CD14-positive monocyte (primary cell): ENCODE data around the gene ZNF407. TPM values are rescaled to one million over a fixed set of nuclear protein-coding genes. Genes with fewer than 3 reads are reported as not detected.

Experiments
- DNase-seq, 3 donors: peaks; one replicate each; pipeline ENCODE4 v3.0.0-alpha.2; 2011 to 2022
- H2AFZ ChIP-seq: 2 replicates; pipeline ENCODE4 v1.6.0; 2012; ENCODE audit warnings: mild to moderate bottlenecking, low read depth, low read length, inconsistent platforms; ENCODE audit not compliant: insufficient read depth, poor library complexity, severe bottlenecking
- H3K27ac ChIP-seq, 2 donors: 1 replicate in 1 of 2; 2 replicates in 1 of 2; pipeline ENCODE4 v1.5.1; 2012 to 2013; ENCODE audit warnings: low read length in 2 of 2, control low read depth in 1 of 2, inconsistent platforms in 1 of 2, low read depth in 1 of 2, mild to moderate bottlenecking in 1 of 2
- H3K27me3 ChIP-seq, 2 donors: one replicate each; pipeline versions ENCODE4 v1.6.0 to v1.6.1; 2011 to 2013; ENCODE audit warnings: low read length in 2 of 2; ENCODE audit not compliant: control insufficient read depth in 2 of 2, insufficient read depth in 2 of 2
- H3K36me3 ChIP-seq, 2 donors: replicated peaks in 1 of 2; 1 replicate in 1 of 2; 2 replicates in 1 of 2; pipeline versions ENCODE4 v1.5.1 to v1.6.1; 2012 to 2013; ENCODE audit warnings: low read length in 2 of 2, control low read depth in 1 of 2, inconsistent platforms in 1 of 2, mild to moderate bottlenecking in 1 of 2; ENCODE audit not compliant: insufficient read depth in 2 of 2, control insufficient read depth in 1 of 2
- H3K4me1 ChIP-seq, 2 donors: 1 replicate in 1 of 2; 2 replicates in 1 of 2; pipeline versions ENCODE4 v1.5.1 to v1.6.1; 2012 to 2013; ENCODE audit warnings: low read length in 2 of 2, control low read depth in 1 of 2, inconsistent platforms in 1 of 2, mild to moderate bottlenecking in 1 of 2, moderate library complexity in 1 of 2; ENCODE audit not compliant: insufficient read depth in 2 of 2, control insufficient read depth in 1 of 2
- H3K4me2 ChIP-seq: replicated peaks from 2 replicates; pipeline ENCODE3; 2012; ENCODE audit warnings: low read length, moderate library complexity, mild to moderate bottlenecking; ENCODE audit not compliant: poor library complexity, severe bottlenecking; ENCODE audit errors: extremely low read depth
- H3K4me3 ChIP-seq, 3 experiments: fragments of 200-600 bp in 1 of 3; sonication (generic) in 1 of 3; replicated peaks in 1 of 3; 1 replicate in 2 of 3; 2 replicates in 1 of 3; pipeline ENCODE4 v1.5.1; 2011 to 2013; ENCODE audit warnings: low read length in 3 of 3, mild to moderate bottlenecking in 3 of 3, control low read depth in 2 of 3, low read depth in 2 of 3, inconsistent platforms in 1 of 3, moderate library complexity in 1 of 3
- H3K79me2 ChIP-seq: 2 replicates; pipeline ENCODE4 v1.6.0; 2012; ENCODE audit warnings: mild to moderate bottlenecking, control low read depth, inconsistent platforms, low read length, moderate library complexity; ENCODE audit not compliant: insufficient read depth
- H3K9ac ChIP-seq: 2 replicates; pipeline ENCODE4 v1.6.0; 2017; ENCODE audit warnings: low read length, mild to moderate bottlenecking; ENCODE audit not compliant: insufficient read depth, poor library complexity, severe bottlenecking
- H3K9me3 ChIP-seq, 2 donors: replicated peaks in 1 of 2; 1 replicate in 1 of 2; 2 replicates in 1 of 2; pipeline versions ENCODE4 v1.5.1 to v1.6.1; 2012 to 2013; ENCODE audit warnings: low read length in 2 of 2, control low read depth in 1 of 2; ENCODE audit not compliant: control insufficient read depth in 1 of 2, insufficient read depth in 1 of 2
- H4K20me1 ChIP-seq: 2 replicates; pipeline ENCODE4 v1.6.0; 2012; ENCODE audit warnings: mild to moderate bottlenecking, low read length, control low read depth, moderate library complexity; ENCODE audit not compliant: insufficient read depth
- H3K27ac Mint-ChIP-seq, 7 donors: one replicate each; pipeline ENCODE4 v1.8.0; 2020; ENCODE audit warnings: mild to moderate bottlenecking in 7 of 7, mixed read lengths in 7 of 7, moderate library complexity in 6 of 7, inconsistent platforms in 2 of 7
- H3K27me3 Mint-ChIP-seq, 3 donors: one replicate each; pipeline ENCODE4 v1.8.0; 2021 to 2022; ENCODE audit warnings: low read depth in 3 of 3, mild to moderate bottlenecking in 3 of 3, mixed read lengths in 3 of 3, moderate library complexity in 3 of 3, inconsistent platforms in 1 of 3
- H3K36me3 Mint-ChIP-seq, 2 donors: one replicate each; pipeline ENCODE4 v1.8.0; 2020; ENCODE audit warnings: mixed read lengths in 2 of 2, inconsistent platforms in 1 of 2, mild to moderate bottlenecking in 1 of 2
- H3K4me1 Mint-ChIP-seq: one replicate; pipeline ENCODE4 v1.8.0; 2020; ENCODE audit warnings: mild to moderate bottlenecking, mixed read lengths
- H3K4me3 Mint-ChIP-seq, 2 donors: one replicate each; pipeline ENCODE4 v1.8.0; 2020; ENCODE audit warnings: mild to moderate bottlenecking in 2 of 2, mixed read lengths in 2 of 2, moderate library complexity in 1 of 2
- H3K9me3 Mint-ChIP-seq, 7 donors: one replicate each; pipeline ENCODE4 v1.8.0; 2020 to 2022; ENCODE audit warnings: mixed read lengths in 7 of 7, mild to moderate bottlenecking in 6 of 7, moderate library complexity in 6 of 7, inconsistent platforms in 2 of 7
- CTCF ChIP-seq: fragments of 200-600 bp; IDR thresholded peaks from one replicate; pipeline ENCODE4 v1.8.0; 2022; ENCODE audit warnings: antibody characterized with exemption, mild to moderate bottlenecking
- WGBS: methylation state at CpG from one replicate; pipeline ENCODE4 v1.1.5; 2013; ENCODE audit warnings: missing lambda C conversion rate; ENCODE audit not compliant: insufficient coverage; 5-methylcytosine and 5-hydroxymethylcytosine counted together
- intact Hi-C, 2 donors: fragments of 100-400 bp; cut with micrococcal nuclease; formaldehyde crosslinking; loops; one replicate each; pipeline versions ENCODE4 v1.15.0 to v1.15.1; 2023
- polyA plus RNA-seq, 3 donors: library from polyadenylated mRNA; depleted of rRNA in 1 of 3; unstranded in 2 of 3; stranded (reverse) in 1 of 3; fragments of 300-500 nt in 2 of 3; fragments of >200 nt in 1 of 3; fragmentation: Illumina TruSeq in 2 of 3; gene quantifications; 1 replicate in 2 of 3; 2 replicates in 1 of 3; pipeline ENCODE4 v1.2.3, GENCODE V29; 2012 to 2021

The ZNF407 gene
- polyA plus RNA-seq, 3 donors: 1.3 to 3.6 (median 1.6) TPM

GRCh38 chr18:74654638-74655037 is 57.0 kb downstream of the ZNF407 start:
- intact Hi-C loops: loop anchor here in 1 of 2 donors (10.0 kb wide), 1 partner anchor 1690 kb away; no protein-coding TSS in a partner anchor
- TF ChIP-seq CTCF: no peak
- peaks cover 7 to 12% of the 10 kb centered on the region in 2 donors for H3K36me3 Mint-ChIP-seq
- peaks cover 4% of the 10 kb centered on the region for H3K4me1 Mint-ChIP-seq
- DNase-seq: no peak
- no peaks in the 10 kb centered on the region for H3K9me3 ChIP-seq
- no peaks in the 10 kb centered on the region for H3K79me2 ChIP-seq
- no peak overlapping the region for H2AFZ ChIP-seq
- H3K9me3 Mint-ChIP-seq: peaks cover 0 to 5% (median 0%) of the 10 kb centered on the region in 7 donors
- H3K27ac ChIP-seq: no peak overlapping the region
- H3K27me3 ChIP-seq: no peaks in the 10 kb centered on the region
- no peaks in the 10 kb centered on the region for H3K4me1 ChIP-seq
- H3K27me3 Mint-ChIP-seq: no peaks in the 10 kb centered on the region
- WGBS: no CpG with 5 or more reads among the region's 2 CpGs
- no peak overlapping the region for H3K4me3 ChIP-seq
- no peaks in the 10 kb centered on the region for H4K20me1 ChIP-seq
- no peak overlapping the region for H3K27ac Mint-ChIP-seq
- H3K36me3 ChIP-seq: peaks cover 0 to 9% of the 10 kb centered on the region in 2 donors
- H3K4me2 ChIP-seq: no peak overlapping the region
- H3K9ac ChIP-seq: no peak overlapping the region
- no peak overlapping the region for H3K4me3 Mint-ChIP-seq

- DNase-seq: no peak
- H3K4me2 ChIP-seq: no peak overlapping the region
- no peaks in the 10 kb centered on the region for H3K27me3 ChIP-seq
- no peak for TF ChIP-seq CTCF
- peaks cover 25 to 29% of the 10 kb centered on the region in 2 donors for H3K36me3 Mint-ChIP-seq
- H3K79me2 ChIP-seq: no peaks in the 10 kb centered on the region
- WGBS: no CpG with 5 or more reads among the region's 2 CpGs
- H3K9ac ChIP-seq: no peak overlapping the region
- H3K27ac ChIP-seq: no peak overlapping the region
- H3K4me1 ChIP-seq: no peaks in the 10 kb centered on the region
- peaks cover 0 to 5% (median 0%) of the 10 kb centered on the region in 7 donors for H3K9me3 Mint-ChIP-seq
- H2AFZ ChIP-seq: no peak overlapping the region
- H3K27ac Mint-ChIP-seq: no peak overlapping the region
- H3K4me3 ChIP-seq: no peak overlapping the region
- no peak overlapping the region for H3K4me3 Mint-ChIP-seq
- H3K27me3 Mint-ChIP-seq: no peaks in the 10 kb centered on the region
- H4K20me1 ChIP-seq: no peaks in the 10 kb centered on the region
- peaks cover 0 to 9% of the 10 kb centered on the region in 2 donors for H3K36me3 ChIP-seq
- no peaks in the 10 kb centered on the region for H3K9me3 ChIP-seq
- intact Hi-C loops: no loop called here
- H3K4me1 Mint-ChIP-seq: peaks cover 4% of the 10 kb centered on the region
Measured at GRCh38 chr18:74661008-74661407, 63.3 kb downstream of the ZNF407 start.
